ENCODE measurements around the gene NFKB2. TPM values are rescaled to one million over a fixed set of nuclear protein-coding genes. Genes with fewer than 3 reads are reported as not detected.

The NFKB2 gene
- total RNA-seq, 1 donor from 2014 or later, result 6.8 TPM

- FAIRE-seq (no peak), DNase-seq (ENCODE audit: low read depth) (no peak)
- Histone ChIP-seq H3K27me3 (ENCODE audit: control insufficient read depth, insufficient read depth, low read length) (peaks cover 3% of the 10 kb centered on the region), H3K4me3 (ENCODE audit: low read depth, low read length) (no peak overlapping the region), H3K36me3 (ENCODE audit: control insufficient read depth, insufficient read depth, low read length) (peaks cover 27% of the 10 kb centered on the region)
- TF ChIP-seq, protein P1, sequence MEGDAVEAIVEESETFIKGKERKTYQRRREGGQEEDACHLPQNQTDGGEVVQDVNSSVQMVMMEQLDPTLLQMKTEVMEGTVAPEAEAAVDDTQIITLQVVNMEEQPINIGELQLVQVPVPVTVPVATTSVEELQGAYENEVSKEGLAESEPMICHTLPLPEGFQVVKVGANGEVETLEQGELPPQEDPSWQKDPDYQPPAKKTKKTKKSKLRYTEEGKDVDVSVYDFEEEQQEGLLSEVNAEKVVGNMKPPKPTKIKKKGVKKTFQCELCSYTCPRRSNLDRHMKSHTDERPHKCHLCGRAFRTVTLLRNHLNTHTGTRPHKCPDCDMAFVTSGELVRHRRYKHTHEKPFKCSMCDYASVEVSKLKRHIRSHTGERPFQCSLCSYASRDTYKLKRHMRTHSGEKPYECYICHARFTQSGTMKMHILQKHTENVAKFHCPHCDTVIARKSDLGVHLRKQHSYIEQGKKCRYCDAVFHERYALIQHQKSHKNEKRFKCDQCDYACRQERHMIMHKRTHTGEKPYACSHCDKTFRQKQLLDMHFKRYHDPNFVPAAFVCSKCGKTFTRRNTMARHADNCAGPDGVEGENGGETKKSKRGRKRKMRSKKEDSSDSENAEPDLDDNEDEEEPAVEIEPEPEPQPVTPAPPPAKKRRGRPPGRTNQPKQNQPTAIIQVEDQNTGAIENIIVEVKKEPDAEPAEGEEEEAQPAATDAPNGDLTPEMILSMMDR (IDR thresholded peaks at IDR 0.05; ENCODE audit: insufficient read depth, low read length, severe bottlenecking), result no peak
Measured at GRCh38 chr10:102403115-102403514, 7.6 kb downstream of the NFKB2 start.

DNA sequence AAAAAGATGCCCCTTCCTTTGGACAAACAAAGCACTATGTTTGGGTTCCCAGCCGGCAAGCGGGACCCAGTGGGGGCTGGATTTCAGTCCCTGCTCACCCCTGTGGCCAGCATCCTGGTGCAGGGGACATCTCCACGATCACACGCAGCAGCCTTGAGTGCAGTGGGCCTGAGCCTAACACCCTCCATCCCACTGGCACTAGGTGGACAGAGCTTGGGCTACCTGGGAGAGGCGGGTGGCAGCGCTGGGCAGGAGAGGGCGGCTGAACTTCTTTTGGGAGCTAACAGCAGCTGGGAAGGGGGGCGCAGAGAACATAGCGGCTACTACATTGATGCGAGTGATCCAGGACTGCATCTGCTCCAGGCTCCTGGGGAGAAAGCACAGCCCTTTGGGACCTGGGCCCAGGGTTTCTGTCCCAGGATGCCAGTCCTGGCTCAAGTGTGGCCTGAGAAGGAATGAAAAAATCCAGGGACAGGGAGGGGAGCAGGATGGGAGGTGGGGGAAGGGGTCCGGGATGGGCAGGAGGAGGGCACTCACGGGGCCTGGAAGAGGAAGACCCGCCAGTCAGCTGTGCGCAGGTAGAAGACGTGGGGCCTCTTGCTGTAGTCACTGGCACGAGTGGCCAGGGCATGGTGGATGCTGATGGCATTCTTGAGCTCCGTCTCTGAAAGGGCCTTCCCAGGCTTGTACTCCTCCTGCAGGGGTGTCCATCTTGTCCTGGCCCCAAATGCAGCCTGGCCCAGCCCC, 9.0 kb downstream of the NFKB2 start:
- Histone ChIP-seq H3K4me3 (ENCODE audit: low read depth, low read length) (no peak overlapping the region), H3K36me3 (ENCODE audit: control insufficient read depth, insufficient read depth, low read length) (peaks cover 27% of the 10 kb centered on the region), H3K27me3 (ENCODE audit: control insufficient read depth, insufficient read depth, low read length) (peaks cover 12% of the 10 kb centered on the region)
- TF ChIP-seq, protein P1 (IDR thresholded peaks at IDR 0.05; ENCODE audit: insufficient read depth, low read length, severe bottlenecking), result no peak
- FAIRE-seq (no peak), DNase-seq (ENCODE audit: low read depth) (no peak)

- TF ChIP-seq, protein P1 (IDR thresholded peaks at IDR 0.05; ENCODE audit: insufficient read depth, low read length, severe bottlenecking), result no peak
- peaks cover 21% of the 10 kb centered on the region for H3K36me3 ChIP-seq (ENCODE audit: control insufficient read depth, insufficient read depth, low read length)
- FAIRE-seq (no peak), DNase-seq (ENCODE audit: low read depth) (no peak)
- H3K4me3 ChIP-seq (ENCODE audit: low read depth, low read length), result no peak overlapping the region
- H3K27me3 ChIP-seq (ENCODE audit: control insufficient read depth, insufficient read depth, low read length), result peaks cover 18% of the 10 kb centered on the region
Measured at GRCh38 chr10:102405108-102405571, 9.6 kb downstream of the NFKB2 start.

GRCh38 chr10:102405632-102406031, 10.1 kb downstream of the NFKB2 start:
- Histone ChIP-seq H3K36me3 (ENCODE audit: control insufficient read depth, insufficient read depth, low read length) (peaks cover 17% of the 10 kb centered on the region), H3K4me3 (ENCODE audit: low read depth, low read length) (no peak overlapping the region), H3K27me3 (ENCODE audit: control insufficient read depth, insufficient read depth, low read length) (peaks cover 22% of the 10 kb centered on the region)
- DNase-seq (ENCODE audit: low read depth) (no peak), FAIRE-seq (no peak)
- TF ChIP-seq, protein P1 (IDR thresholded peaks at IDR 0.05; ENCODE audit: insufficient read depth, low read length, severe bottlenecking), result no peak

- Histone ChIP-seq H3K27me3 (ENCODE audit: control insufficient read depth, insufficient read depth, low read length) (peaks cover 33% of the 10 kb centered on the region), H3K36me3 (ENCODE audit: control insufficient read depth, insufficient read depth, low read length) (peaks cover 6% of the 10 kb centered on the region), H3K4me3 (ENCODE audit: low read depth, low read length) (no peak overlapping the region)
- TF ChIP-seq, protein P1 (IDR thresholded peaks at IDR 0.05; ENCODE audit: insufficient read depth, low read length, severe bottlenecking), result no peak
- DNase-seq (ENCODE audit: low read depth), result no peak
- FAIRE-seq, result no peak
Measured at GRCh38 chr10:102406815-102407214, 11.3 kb downstream of the NFKB2 start.

Data from bronchial epithelial cell (primary cell).